ENCODE results near the gene SBSN. TPM values are rescaled to one million over a fixed set of nuclear protein-coding genes. Genes with fewer than 3 reads are reported as not detected.

Gene SBSN
- total RNA-seq, 3 donors from 2014 or later, result not detected

DNA sequence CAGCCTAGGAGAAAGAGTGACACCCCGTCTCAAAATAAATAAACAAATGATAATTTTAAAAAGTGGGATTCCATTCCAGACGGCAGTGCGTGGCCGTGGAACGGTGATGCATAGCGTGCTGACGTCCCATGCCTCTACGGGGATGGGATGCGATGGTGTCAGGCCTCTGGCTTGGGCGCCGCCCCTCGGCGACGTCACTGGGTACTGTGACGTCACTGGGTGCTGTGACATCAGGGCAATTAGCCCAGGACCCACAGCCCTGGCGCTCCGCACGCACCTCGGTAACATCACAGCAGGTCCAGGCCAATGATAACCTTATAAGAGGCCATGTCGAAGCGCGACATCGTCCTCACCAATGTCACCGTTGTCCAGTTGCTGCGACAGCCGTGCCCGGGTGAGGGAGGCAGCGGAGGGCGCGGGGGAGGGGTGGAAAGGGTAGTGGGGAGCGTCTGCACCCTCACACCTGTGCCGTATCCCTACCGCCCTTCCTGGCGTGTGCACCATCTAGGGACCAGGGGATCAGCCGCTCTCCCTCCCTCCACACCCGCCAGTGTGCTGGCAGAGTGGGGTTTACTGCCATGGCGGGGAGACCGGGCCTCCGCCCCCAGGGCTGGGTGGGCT lies 5.2 kb upstream of the SBSN start, which contains the start of gene GAPDHS:
TSS of gene GAPDHS (plus strand) at position 256 of the 621 bp plus-strand sequence. CDS start at position 328, 72 bp downstream.
- no peak for DNase-seq (ENCODE audit: low spot score in 2 of 2)
- Histone ChIP-seq H3K27me3 (peaks cover 0 to 34% of the 10 kb centered on the region in 2 donors), H3K9me3 (no peaks in the 10 kb centered on the region), H3K4me1 (no peaks in the 10 kb centered on the region), H3K4me3 (peak within 1 kb of the TSS in 1 of 3 donors; percentile 44), H3K27ac (no peak within 1 kb of the TSS), H3K36me3 (no peaks in the 10 kb centered on the region)
- no peak for TF ChIP-seq CTCF (IDR thresholded peaks at IDR 0.05)
- no peak for TF ChIP-seq POLR2A (IDR thresholded peaks at IDR 0.05)
- no peak for TF ChIP-seq POLR2AphosphoS5 (IDR thresholded peaks at IDR 0.05)
- intact Hi-C loops (cut with DNase I; ENCODE audit: low total_unique reads), result no loop called here

DNA sequence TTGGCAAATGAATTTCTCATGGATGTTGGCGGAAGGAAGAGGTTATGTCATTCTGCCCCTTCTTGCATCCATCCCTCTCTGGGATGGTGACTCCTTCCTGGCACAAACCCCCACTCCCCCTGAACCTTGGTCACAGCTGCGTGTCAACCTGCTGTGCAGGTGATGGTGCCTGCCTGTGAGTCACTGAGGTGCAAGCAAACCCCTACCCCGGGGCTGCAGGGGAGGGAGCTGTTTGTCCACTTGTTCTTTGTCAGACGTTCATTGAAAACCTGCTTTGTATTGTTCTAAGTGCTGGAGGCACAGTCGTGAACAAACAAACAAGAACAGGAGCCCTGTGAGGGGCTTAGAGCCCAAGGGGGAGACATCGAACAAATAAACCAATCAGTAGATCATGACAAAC lies 3.2 kb upstream of the SBSN start:
- Histone ChIP-seq H3K4me3 (no peak overlapping the region), H3K36me3 (no peaks in the 10 kb centered on the region), H3K9me3 (no peaks in the 10 kb centered on the region), H3K27ac (no peak overlapping the region), H3K4me1 (no peaks in the 10 kb centered on the region), H3K27me3 (peaks cover 0 to 52% of the 10 kb centered on the region in 2 donors)
- no peak for DNase-seq (ENCODE audit: low spot score in 2 of 2)
- intact Hi-C loops (cut with DNase I; ENCODE audit: low total_unique reads), result no loop called here
- TF ChIP-seq CTCF (IDR thresholded peaks at IDR 0.05) (no peak), POLR2A (IDR thresholded peaks at IDR 0.05) (no peak), POLR2AphosphoS5 (IDR thresholded peaks at IDR 0.05) (no peak)

DNA sequence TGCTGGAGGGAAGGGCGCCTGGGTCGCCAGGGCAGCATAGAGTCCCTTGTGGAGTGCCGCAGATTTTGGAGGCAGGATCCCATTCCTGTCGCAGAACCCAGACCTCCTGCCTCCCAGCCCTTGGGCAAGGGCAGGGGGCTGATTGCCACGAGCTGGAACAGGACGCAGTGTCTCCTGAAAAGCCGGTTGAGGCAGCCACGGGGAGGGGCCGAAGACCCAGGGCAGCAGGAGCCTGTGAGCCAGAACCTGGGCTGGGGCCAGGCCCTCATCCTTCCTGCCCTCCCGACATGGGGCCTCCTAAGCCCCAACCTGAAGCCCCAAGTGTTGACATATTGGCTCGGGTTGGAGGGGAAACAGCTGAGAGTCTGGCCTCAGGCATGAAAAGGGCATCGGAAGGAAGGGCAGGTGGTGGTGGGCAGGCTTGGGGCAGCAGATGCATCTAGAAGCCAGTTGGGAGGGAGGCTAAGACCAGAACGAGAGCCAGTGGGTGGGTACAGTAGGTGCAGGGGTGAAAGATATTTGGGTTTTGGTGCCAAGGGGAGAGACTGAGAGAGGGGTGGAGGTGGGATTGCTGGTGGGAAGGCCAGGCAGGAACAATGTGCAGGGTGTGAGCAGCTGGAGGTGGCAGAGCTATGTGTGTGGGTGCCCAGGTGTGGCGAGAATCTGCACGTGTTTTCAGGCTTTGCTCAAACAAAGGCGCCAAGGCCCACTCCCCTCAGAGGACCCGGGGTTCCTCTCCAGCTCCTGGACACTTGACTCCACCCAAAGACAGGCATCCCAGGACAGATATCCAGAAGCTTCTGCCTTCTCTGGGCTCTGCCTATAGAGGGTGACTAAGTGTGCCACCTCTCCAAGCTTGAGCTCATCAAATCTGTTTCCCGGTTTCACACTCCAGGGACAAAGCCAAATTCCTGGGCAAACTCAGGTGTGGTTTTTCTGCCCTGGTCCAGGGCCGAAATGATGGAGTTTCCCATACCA lies 1.4 kb upstream of the SBSN start:
- no peaks in the 10 kb centered on the region for H3K36me3 ChIP-seq
- peaks cover 0 to 66% of the 10 kb centered on the region in 2 donors for H3K27me3 ChIP-seq
- H3K4me1 ChIP-seq, result no peaks in the 10 kb centered on the region
- no peak overlapping the region for H3K27ac ChIP-seq
- TF ChIP-seq POLR2AphosphoS5 (IDR thresholded peaks at IDR 0.05), result no peak
- TF ChIP-seq CTCF (IDR thresholded peaks at IDR 0.05), result no peak
- no peak for TF ChIP-seq POLR2A (IDR thresholded peaks at IDR 0.05)
- DNase-seq (ENCODE audit: low spot score in 2 of 2), result no peak
- no peaks in the 10 kb centered on the region for H3K9me3 ChIP-seq
- H3K4me3 ChIP-seq, result no peak overlapping the region
- intact Hi-C loops (cut with DNase I; ENCODE audit: low total_unique reads), result no loop called here

- Histone ChIP-seq H3K36me3 (no peaks in the 10 kb centered on the region), H3K27ac (no peak overlapping the region), H3K4me1 (no peaks in the 10 kb centered on the region), H3K27me3 (peaks cover 0 to 46% of the 10 kb centered on the region in 2 donors), H3K4me3 (no peak overlapping the region), H3K9me3 (no peaks in the 10 kb centered on the region)
- DNase-seq (ENCODE audit: low spot score in 2 of 2), result no peak
- TF ChIP-seq POLR2A (IDR thresholded peaks at IDR 0.05) (no peak), POLR2AphosphoS5 (IDR thresholded peaks at IDR 0.05) (no peak), CTCF (IDR thresholded peaks at IDR 0.05) (no peak)
- intact Hi-C loops (cut with DNase I; ENCODE audit: low total_unique reads), result no loop called here
Measured at GRCh38 chr19:35525873-35526272, 2.2 kb downstream of the SBSN start.
